A549 (cell line): Measurements from ENCODE around the gene TROAP. TPM values are rescaled to one million over a fixed set of nuclear protein-coding genes. Genes with fewer than 3 reads are reported as not detected.

Experiments used
- polyA plus RNA-seq, 4 experiments: library from polyadenylated mRNA; depleted of rRNA in 3 of 4; stranded (reverse); fragments of >200 nt; fragmentation: RNase III in 1 of 4; extraction: RNeasy Plus Mini Kit Qiagen cat#74134 plus additional on column Dnase treatment in 1 of 4; gene quantifications; 2 replicates in 3 of 4; 3 replicates in 1 of 4; pipeline ENCODE4 v1.2.3, GENCODE V29; 2011 to 2017

TROAP gene
- polyA plus RNA-seq, 2 of the 4 experiments (the other 2 are of a cell fraction): 50.0 to 55.5 TPM

Other genes starting within 250 kb of the TROAP start
- gene DHH, start 228.5 kb upstream of the TROAP start, polyA plus RNA-seq (2011; rRNA removed): not detected in 2 replicates
- gene DHH, start 228.5 kb upstream of the TROAP start, polyA plus RNA-seq (2017; fragmentation: RNase III; extraction: RNeasy Plus Mini Kit Qiagen cat#74134 plus additional on column Dnase treatment): not detected in 3 replicates
- 25.1 and 35.7 TPM in 2 replicates for gene LMBR1L, start 212.4 kb upstream of the TROAP start, polyA plus RNA-seq (2011; rRNA removed)
- gene LMBR1L, start 212.4 kb upstream of the TROAP start, polyA plus RNA-seq (2017; fragmentation: RNase III; extraction: RNeasy Plus Mini Kit Qiagen cat#74134 plus additional on column Dnase treatment): 12.9 to 20.0 TPM (median 16.7 TPM) in 3 replicates
- 2,708 and 2,745 TPM in 2 replicates for gene TUBA1B, start 191.9 kb upstream of the TROAP start, polyA plus RNA-seq (2011; rRNA removed)
- gene TUBA1B, start 191.9 kb upstream of the TROAP start, polyA plus RNA-seq (2017; fragmentation: RNase III; extraction: RNeasy Plus Mini Kit Qiagen cat#74134 plus additional on column Dnase treatment): 2,367 to 2,820 TPM (median 2,590 TPM) in 3 replicates
- 163 and 231 TPM in 2 replicates for gene TUBA1A, start 134.2 kb upstream of the TROAP start, polyA plus RNA-seq (2011; rRNA removed)
- gene TUBA1A, start 134.2 kb upstream of the TROAP start, polyA plus RNA-seq (2017; fragmentation: RNase III; extraction: RNeasy Plus Mini Kit Qiagen cat#74134 plus additional on column Dnase treatment): 218 to 241 TPM (median 222 TPM) in 3 replicates
- gene TUBA1C, start 58.2 kb upstream of the TROAP start, polyA plus RNA-seq (2011; rRNA removed): 1,183 and 1,488 TPM in 2 replicates
- gene TUBA1C, start 58.2 kb upstream of the TROAP start, polyA plus RNA-seq (2017; fragmentation: RNase III; extraction: RNeasy Plus Mini Kit Qiagen cat#74134 plus additional on column Dnase treatment): 1,577 to 1,940 TPM (median 1,656 TPM) in 3 replicates
- gene PRPH, start 28.1 kb upstream of the TROAP start, polyA plus RNA-seq (2011; rRNA removed): 1.7 and 2.0 TPM in 2 replicates
- gene PRPH, start 28.1 kb upstream of the TROAP start, polyA plus RNA-seq (2017; fragmentation: RNase III; extraction: RNeasy Plus Mini Kit Qiagen cat#74134 plus additional on column Dnase treatment): 0.42 to 0.67 TPM (median 0.50 TPM) in 3 replicates
- 0.99 and 1.5 TPM in 2 replicates for gene C1QL4, start 13.9 kb downstream of the TROAP start, polyA plus RNA-seq (2011; rRNA removed)
- gene C1QL4, start 13.9 kb downstream of the TROAP start, polyA plus RNA-seq (2017; fragmentation: RNase III; extraction: RNeasy Plus Mini Kit Qiagen cat#74134 plus additional on column Dnase treatment): 2.2 to 2.8 TPM (median 2.8 TPM) in 3 replicates
- gene DNAJC22, start 23.6 kb downstream of the TROAP start, polyA plus RNA-seq (2011; rRNA removed): 35.5 and 40.5 TPM in 2 replicates
- 18.0 to 22.6 TPM (median 20.0 TPM) in 3 replicates for gene DNAJC22, start 23.6 kb downstream of the TROAP start, polyA plus RNA-seq (2017; fragmentation: RNase III; extraction: RNeasy Plus Mini Kit Qiagen cat#74134 plus additional on column Dnase treatment)
- gene SPATS2, start 44.2 kb downstream of the TROAP start, polyA plus RNA-seq (2011; rRNA removed): 154 and 175 TPM in 2 replicates
- 34.6 to 37.7 TPM (median 34.9 TPM) in 3 replicates for gene SPATS2, start 44.2 kb downstream of the TROAP start, polyA plus RNA-seq (2017; fragmentation: RNase III; extraction: RNeasy Plus Mini Kit Qiagen cat#74134 plus additional on column Dnase treatment)
- gene KCNH3, start 215.8 kb downstream of the TROAP start, polyA plus RNA-seq (2011; rRNA removed): 1.0 and 1.2 TPM in 2 replicates
- gene KCNH3, start 215.8 kb downstream of the TROAP start, polyA plus RNA-seq (2017; fragmentation: RNase III; extraction: RNeasy Plus Mini Kit Qiagen cat#74134 plus additional on column Dnase treatment): 1.7 to 2.2 TPM (median 1.8 TPM) in 3 replicates
- 68.5 and 69.4 TPM in 2 replicates for gene MCRS1, start 244.9 kb downstream of the TROAP start, polyA plus RNA-seq (2011; rRNA removed)
- gene MCRS1, start 244.9 kb downstream of the TROAP start, polyA plus RNA-seq (2017; fragmentation: RNase III; extraction: RNeasy Plus Mini Kit Qiagen cat#74134 plus additional on column Dnase treatment): 61.5 to 64.1 TPM (median 62.4 TPM) in 3 replicates